Epidermal melanocyte (primary cell): Measurements from ENCODE around the gene WNK2.
"Not testable (repeated sequence)": the region's sequence is repeated elsewhere in the genome, so short reads cannot be mapped to it uniquely, and the experiment has no call there.

Experiments
- DNase-seq: peaks from one replicate; pipeline ENCODE4 v3.0.0; 2011; ENCODE audit warnings: low spot score; ENCODE audit not compliant: insufficient read length

WNK2 gene

GRCh38 chr9:93329629-93330280 is 145.8 kb downstream of the WNK2 start:
- no peak for DNase-seq

- no peak for DNase-seq
Measured at GRCh38 chr9:93332317-93332716, 148.4 kb downstream of the WNK2 start.

GRCh38 chr9:93336720-93337119 is 152.8 kb downstream of the WNK2 start:
- DNase-seq: no peak

GRCh38 chr9:93338196-93338595 is 154.3 kb downstream of the WNK2 start:
- not testable (repeated sequence) for DNase-seq

- no peak for DNase-seq
Measured at GRCh38 chr9:93340091-93340490, 156.2 kb downstream of the WNK2 start.

GRCh38 chr9:93341820-93342219 is 157.9 kb downstream of the WNK2 start:
- DNase-seq: not testable (repeated sequence)

GRCh38 chr9:93342428-93342827 is 158.5 kb downstream of the WNK2 start:
- not testable (repeated sequence) for DNase-seq

- DNase-seq: no peak
Measured at GRCh38 chr9:93343663-93344062, 159.7 kb downstream of the WNK2 start.

GRCh38 chr9:93345643-93346230 is 161.8 kb downstream of the WNK2 start:
- no peak for DNase-seq

GRCh38 chr9:93346231-93347112 is 162.5 kb downstream of the WNK2 start:
- DNase-seq: no peak

GRCh38 chr9:93347371-93347975 is 163.5 kb downstream of the WNK2 start:
- DNase-seq: not testable (repeated sequence)

GRCh38 chr9:93353413-93354310 is 169.7 kb downstream of the WNK2 start:
- not testable (repeated sequence) for DNase-seq

GRCh38 chr9:93354451-93354850 is 170.5 kb downstream of the WNK2 start:
- no peak for DNase-seq

GRCh38 chr9:93355827-93356226 is 171.9 kb downstream of the WNK2 start:
- no peak for DNase-seq

- DNase-seq: no peak
Measured at GRCh38 chr9:93357649-93358048, 173.7 kb downstream of the WNK2 start.

- DNase-seq: not testable (repeated sequence)
Measured at GRCh38 chr9:93359907-93360306, 176.0 kb downstream of the WNK2 start.

GRCh38 chr9:93361995-93362394 is 178.1 kb downstream of the WNK2 start:
- no peak for DNase-seq

GRCh38 chr9:93364734-93365426 is 180.9 kb downstream of the WNK2 start:
- DNase-seq: no peak

- DNase-seq: no peak
Measured at GRCh38 chr9:93365427-93366118, 181.6 kb downstream of the WNK2 start.

- no peak for DNase-seq
Measured at GRCh38 chr9:93366119-93366447, 182.1 kb downstream of the WNK2 start.
